IMR-90 (cell line): ENCODE measurements around the gene SLC13A1. TPM values are rescaled to one million over a fixed set of nuclear protein-coding genes. Genes with fewer than 3 reads are reported as not detected.
"Not testable (repeated sequence)": the region's sequence is repeated elsewhere in the genome, so short reads cannot be mapped to it uniquely, and the experiment has no call there.

Experiments used
- ATAC-seq: fragments of 200-7000 bp; cut with Tn5 transposase; 2 replicates; pipeline ENCODE4 v1.9.1; 2020; ENCODE audit warnings: low read depth, mild to moderate bottlenecking, moderate library complexity
- BruUV-seq: library from RNA; stranded (reverse); fragments of 400-500 nt; replicated peaks from 2 replicates; lab custom pipeline; 2021; lab: Mats Ljungman, UMichigan
- CTCF ChIA-PET: fragments of 300-600 bp; formaldehyde crosslinking; extraction: SDS; loops from one replicate; lab custom pipeline; 2021; ENCODE audit warnings: antibody characterized with exemption; lab: Yijun Ruan, JAX
- POLR2A ChIA-PET: fragments of 300-600 bp; sonication (Branson Sonifier 250); formaldehyde crosslinking; loops from one replicate; lab custom pipeline; 2022; ENCODE audit warnings: antibody characterized with exemption; ENCODE audit not compliant: unreplicated experiment; lab: Charles Lee
- DNase-seq: peaks from one replicate; pipeline ENCODE4 v3.0.0; 2013
- H2AFZ ChIP-seq: replicated peaks from 2 replicates; pipeline ENCODE3; 2013; ENCODE audit warnings: low read length, mild to moderate bottlenecking; ENCODE audit not compliant: poor library complexity
- H2AK5ac ChIP-seq: 2 replicates; pipeline ENCODE4 v1.6.1; 2013; ENCODE audit warnings: low read depth, low read length, inconsistent platforms
- H2AK9ac ChIP-seq: replicated peaks from 2 replicates; pipeline ENCODE3; 2013; ENCODE audit warnings: mild to moderate bottlenecking, low read depth, low read length, moderate library complexity; ENCODE audit not compliant: poor library complexity
- H2BK120ac ChIP-seq: 2 replicates; pipeline ENCODE4 v1.6.1; 2013; ENCODE audit warnings: low read depth, low read length, inconsistent platforms
- H2BK15ac ChIP-seq: 3 replicates; pipeline ENCODE4 v1.6.1; 2013; ENCODE audit warnings: low read depth, low read length, inconsistent platforms
- H2BK20ac ChIP-seq: 2 replicates; pipeline ENCODE4 v1.6.1; 2013; ENCODE audit warnings: low read depth, mild to moderate bottlenecking, inconsistent platforms, low read length, moderate library complexity
- H2BK5ac ChIP-seq: 2 replicates; pipeline ENCODE4 v1.6.1; 2013; ENCODE audit warnings: mild to moderate bottlenecking, low read depth, low read length, inconsistent platforms; ENCODE audit not compliant: poor library complexity, severe bottlenecking
- H3K14ac ChIP-seq: replicated peaks from 2 replicates; pipeline ENCODE4 v1.6.1; 2013; ENCODE audit warnings: low read depth, low read length, inconsistent platforms
- H3K18ac ChIP-seq: 2 replicates; pipeline ENCODE4 v1.6.1; 2013; ENCODE audit warnings: low read depth, low read length, control low read depth
- H3K23ac ChIP-seq: 2 replicates; pipeline ENCODE4 v1.6.1; 2013; ENCODE audit warnings: low read depth, low read length, inconsistent platforms
- H3K27ac ChIP-seq: 2 replicates; pipeline ENCODE4 v1.5.1; 2013; ENCODE audit warnings: mild to moderate bottlenecking, control low read depth, low read length; ENCODE audit not compliant: insufficient read depth
- H3K27me3 ChIP-seq: 2 replicates; pipeline ENCODE4 v1.6.1; 2013; ENCODE audit warnings: low read length; ENCODE audit not compliant: control insufficient read depth, insufficient read depth
- H3K36me3 ChIP-seq: 2 replicates; pipeline ENCODE4 v1.6.1; 2013; ENCODE audit warnings: low read length, mixed read lengths; ENCODE audit not compliant: control insufficient read depth, insufficient read depth
- H3K4ac ChIP-seq: 2 replicates; pipeline ENCODE4 v1.6.1; 2013; ENCODE audit warnings: low read depth, low read length, inconsistent platforms
- H3K4me1 ChIP-seq: 2 replicates; pipeline ENCODE4 v1.6.1; 2013; ENCODE audit warnings: low read length, mixed read lengths; ENCODE audit not compliant: control insufficient read depth, insufficient read depth
- H3K4me2 ChIP-seq: 2 replicates; pipeline ENCODE4 v1.6.1; 2013; ENCODE audit warnings: low read depth, mild to moderate bottlenecking, control low read depth, low read length, moderate library complexity
- H3K4me3 ChIP-seq: 2 replicates; pipeline ENCODE4 v1.5.1; 2013; ENCODE audit warnings: low read depth, mild to moderate bottlenecking, control low read depth, low read length, moderate library complexity; ENCODE audit not compliant: insufficient read depth
- H3K56ac ChIP-seq: 2 replicates; pipeline ENCODE4 v1.6.1; 2013; ENCODE audit warnings: low read length, inconsistent platforms; ENCODE audit not compliant: insufficient read depth; ENCODE audit errors: extremely low read depth
- H3K79me1 ChIP-seq, 2 experiments: 2 replicates each; pipeline ENCODE4 v1.6.1; 2013; ENCODE audit warnings: low read length in 2 of 2, inconsistent platforms in 1 of 2, low read depth in 1 of 2
- H3K9ac ChIP-seq: 2 replicates; pipeline ENCODE4 v1.6.1; 2013; ENCODE audit warnings: low read depth, low read length, control low read depth
- H3K9me1 ChIP-seq: 2 replicates; pipeline ENCODE4 v1.6.1; 2013; ENCODE audit warnings: low read length, inconsistent platforms; ENCODE audit not compliant: insufficient read depth
- H3K9me3 ChIP-seq: 2 replicates; pipeline ENCODE4 v1.6.1; 2013; ENCODE audit warnings: low read length; ENCODE audit not compliant: control insufficient read depth, insufficient read depth
- H4K20me1 ChIP-seq: 2 replicates; pipeline ENCODE4 v1.6.1; 2013; ENCODE audit warnings: low read length, inconsistent platforms; ENCODE audit not compliant: insufficient read depth
- H4K5ac ChIP-seq: 2 replicates; pipeline ENCODE4 v1.6.1; 2013; ENCODE audit warnings: mild to moderate bottlenecking, low read depth, low read length, control low read depth
- H4K8ac ChIP-seq, 2 experiments: 2 replicates each; pipeline ENCODE4 v1.6.1; 2013; ENCODE audit warnings: low read depth in 2 of 2, low read length in 2 of 2, control low read depth in 1 of 2, inconsistent platforms in 1 of 2
- H4K91ac ChIP-seq: 2 replicates; pipeline ENCODE4 v1.6.1; 2013; ENCODE audit warnings: low read depth, low read length, inconsistent platforms; ENCODE audit not compliant: insufficient read depth
- WGBS, 2 experiments: methylation state at CpG; one replicate each; pipeline versions ENCODE4 v1.1.5 to v1.1.7; 2013; ENCODE audit warnings: missing lambda C conversion rate in 2 of 2; ENCODE audit not compliant: insufficient read length in 1 of 2; ENCODE audit errors: extremely low coverage in 2 of 2; 5-methylcytosine and 5-hydroxymethylcytosine counted together
- dilution Hi-C: fragments of 300-500 bp; cut with HindIII; formaldehyde crosslinking; loops from one replicate; pipeline ENCODE4 v1.14.3; 2018; ENCODE audit warnings: low sequenced_read_pairs; ENCODE audit not compliant: unreplicated experiment
- in situ Hi-C: fragments of 300-500 bp; cut with MboI; formaldehyde crosslinking; loops from 3 replicates; pipeline ENCODE4 v1.14.3; 2019; ENCODE audit warnings: low sequenced_read_pairs, inconsistent platforms, mixed read lengths
- intact Hi-C: fragments of 100-400 bp; cut with micrococcal nuclease; formaldehyde crosslinking; loops from 2 replicates; pipeline ENCODE4 v1.10.0; 2022
- polyA plus RNA-seq, 3 experiments: library from polyadenylated mRNA; depleted of rRNA; stranded (reverse); fragments of >200 nt; gene quantifications; 2 replicates each; pipeline ENCODE4 v1.2.3, GENCODE V29; 2012; ENCODE audit warnings: low replicate concordance in 1 of 3
- total RNA-seq: library from RNA; depleted of rRNA; stranded (reverse); fragments of >200 nt; gene quantifications from 2 replicates; pipeline ENCODE4 v1.2.3, GENCODE V29; 2012

Gene SLC13A1
- total and polyA plus RNA-seq, 2 of the 4 experiments (the other 2 are of a cell fraction) = not detected

DNA sequence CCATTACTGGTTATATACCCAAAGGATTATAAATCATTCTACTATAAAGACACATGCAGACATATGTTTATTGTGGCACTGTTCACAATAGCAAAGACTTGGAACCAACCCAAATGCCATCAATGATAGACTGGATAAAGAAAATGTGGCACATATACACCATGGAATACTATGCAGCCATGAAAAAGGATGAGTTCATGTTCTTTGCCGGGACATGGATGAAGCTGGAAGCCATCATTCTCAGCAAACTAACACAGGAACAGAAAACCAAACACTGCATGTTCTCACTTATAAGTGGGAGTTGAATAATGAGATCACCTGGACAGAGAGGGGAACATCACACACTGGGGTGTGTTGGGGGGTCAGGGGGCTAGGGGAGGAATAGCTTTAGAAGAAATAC is 112.9 kb downstream of the SLC13A1 start:
- H4K8ac ChIP-seq, H3K9me3 ChIP-seq, H3K4me2 ChIP-seq, H3K4ac ChIP-seq, dilution Hi-C loops, H2AK9ac ChIP-seq, H3K27me3 ChIP-seq, H2BK20ac ChIP-seq, H3K36me3 ChIP-seq, BruUV-seq, H3K23ac ChIP-seq, H2BK15ac ChIP-seq, H3K14ac ChIP-seq, POLR2A ChIA-PET, H2BK5ac ChIP-seq, H2AK5ac ChIP-seq, CTCF ChIA-PET, in situ Hi-C loops, H3K9me1 ChIP-seq, H2BK120ac ChIP-seq, H4K5ac ChIP-seq, H3K4me1 ChIP-seq, H3K18ac ChIP-seq, H3K56ac ChIP-seq, intact Hi-C loops, H3K79me1 ChIP-seq, ATAC-seq, H4K20me1 ChIP-seq, H3K9ac ChIP-seq, H4K91ac ChIP-seq, DNase-seq, H3K4me3 ChIP-seq, H3K27ac ChIP-seq, H2AFZ ChIP-seq: not testable (repeated sequence)
- no CpG with 5 or more reads among the region's 1 CpG for WGBS, 2 experiments

DNA sequence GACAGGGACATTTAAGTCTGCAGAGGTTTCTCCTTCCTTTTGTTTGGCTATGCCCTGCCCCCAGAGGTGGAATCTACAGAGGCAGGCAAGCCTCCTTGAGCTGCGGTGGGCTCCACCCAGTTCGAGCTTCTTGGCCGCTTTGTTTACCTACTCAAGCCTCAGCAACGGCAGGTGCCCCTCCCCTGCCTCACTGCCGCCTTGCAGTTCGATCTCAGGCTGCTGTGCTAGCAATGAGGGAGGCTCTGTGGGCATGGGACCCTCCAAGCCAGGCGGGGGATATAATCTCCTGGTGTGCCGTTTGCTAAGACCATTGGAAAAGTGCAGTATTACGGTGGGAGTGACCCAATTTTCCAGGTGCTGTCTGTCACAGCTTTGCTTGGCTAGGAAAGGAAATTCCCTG is 114.9 kb downstream of the SLC13A1 start:
- H3K9me1 ChIP-seq, H2AK5ac ChIP-seq, DNase-seq, H3K18ac ChIP-seq, H2AK9ac ChIP-seq, POLR2A ChIA-PET, H4K20me1 ChIP-seq, intact Hi-C loops, dilution Hi-C loops, ATAC-seq, H3K27me3 ChIP-seq, H3K4me1 ChIP-seq, H3K56ac ChIP-seq, H2BK20ac ChIP-seq, in situ Hi-C loops, H4K8ac ChIP-seq, H2AFZ ChIP-seq, BruUV-seq, CTCF ChIA-PET, H4K5ac ChIP-seq, H4K91ac ChIP-seq, H3K9me3 ChIP-seq, H3K4ac ChIP-seq, H3K79me1 ChIP-seq, H3K23ac ChIP-seq, H2BK120ac ChIP-seq, H3K36me3 ChIP-seq, H2BK15ac ChIP-seq, H3K27ac ChIP-seq, H3K14ac ChIP-seq, H3K4me3 ChIP-seq, H2BK5ac ChIP-seq, H3K9ac ChIP-seq, H3K4me2 ChIP-seq: not testable (repeated sequence)
- WGBS, 2 experiments = no CpG with 5 or more reads among the region's 9 CpGs
